Urinary bladder (tissue), 4 donors: ENCODE data around the gene ADNP. TPM values are rescaled to one million over a fixed set of nuclear protein-coding genes. Genes with fewer than 3 reads are reported as not detected.
"Not testable (repeated sequence)": the region's sequence is repeated elsewhere in the genome, so short reads cannot be mapped to it uniquely, and the experiment has no call there.

Source experiments
- DNase-seq: peaks from one replicate; pipeline ENCODE4 v3.0.0-alpha.2; 2015; ENCODE audit errors: extremely low spot score
- H3K27ac ChIP-seq: one replicate; pipeline ENCODE4 v1.5.1; 2013; ENCODE audit warnings: low read depth, mild to moderate bottlenecking, moderate library complexity
- H3K36me3 ChIP-seq: one replicate; pipeline ENCODE4 v1.6.1; 2013; ENCODE audit warnings: mild to moderate bottlenecking, moderate library complexity; ENCODE audit not compliant: insufficient read depth
- H3K4me1 ChIP-seq: one replicate; pipeline ENCODE4 v1.6.1; 2013; ENCODE audit warnings: mild to moderate bottlenecking, moderate library complexity; ENCODE audit not compliant: insufficient read depth
- H3K4me3 ChIP-seq: one replicate; pipeline ENCODE4 v1.5.1; 2013; ENCODE audit warnings: low read depth, low read length
- WGBS: extraction: QIAGEN DNeasy Blood & Tissue Kit; methylation state at CpG from one replicate; pipeline ENCODE4 v1.1.7; 2013; 5-methylcytosine and 5-hydroxymethylcytosine counted together
- polyA plus RNA-seq: library from polyadenylated mRNA; stranded (reverse); fragments of 200-250 nt; gene quantifications from one replicate; pipeline ENCODE4 v1.2.3, GENCODE V29; 2013
- total RNA-seq: library from RNA; depleted of rRNA; stranded (reverse); fragments of >200 nt; gene quantifications from one replicate; pipeline ENCODE4 v1.2.3, GENCODE V29; 2014
- donor health status: healthy with polysubstance abuse.
- donor health status: healthy.

ADNP gene
- total and polyA plus RNA-seq, 2 donors: 36.2 to 92.2 TPM

DNA sequence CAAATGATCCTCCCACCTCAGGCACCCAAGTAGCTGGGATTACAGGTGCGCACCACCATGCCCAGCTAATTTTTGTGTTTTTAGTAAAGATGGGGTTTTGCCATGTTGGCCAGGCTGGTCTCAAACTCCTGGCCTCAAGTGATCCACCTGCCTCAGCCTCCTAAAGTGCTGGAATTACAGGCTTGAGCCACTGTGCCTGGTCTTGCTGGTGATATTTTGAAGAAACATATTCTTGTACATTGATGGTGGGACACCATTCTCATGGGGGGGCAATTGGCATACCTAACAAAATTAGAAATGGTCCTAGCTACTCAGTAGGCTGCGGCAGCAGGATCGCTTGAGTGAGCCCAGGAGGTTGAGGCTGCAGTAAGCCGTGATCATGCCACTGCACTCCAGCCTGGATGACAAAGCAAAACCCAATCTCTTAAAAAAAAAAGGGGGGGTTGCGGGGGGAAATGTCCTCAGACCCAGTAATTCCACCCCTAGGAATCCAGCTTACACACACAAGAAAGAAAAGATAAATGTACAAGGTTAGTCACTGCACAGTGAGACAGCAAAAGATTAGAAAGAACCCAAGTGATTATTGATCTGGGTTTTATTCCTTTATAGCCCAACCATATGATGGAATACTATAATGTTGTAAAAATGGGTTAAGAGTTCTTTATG lies 49.3 kb downstream of the ADNP start:
- WGBS: 94% methylated on average over 5 of the region's 5 CpGs
- not testable (repeated sequence) for H3K27ac ChIP-seq, DNase-seq, H3K4me1 ChIP-seq, H3K4me3 ChIP-seq, H3K36me3 ChIP-seq

DNA sequence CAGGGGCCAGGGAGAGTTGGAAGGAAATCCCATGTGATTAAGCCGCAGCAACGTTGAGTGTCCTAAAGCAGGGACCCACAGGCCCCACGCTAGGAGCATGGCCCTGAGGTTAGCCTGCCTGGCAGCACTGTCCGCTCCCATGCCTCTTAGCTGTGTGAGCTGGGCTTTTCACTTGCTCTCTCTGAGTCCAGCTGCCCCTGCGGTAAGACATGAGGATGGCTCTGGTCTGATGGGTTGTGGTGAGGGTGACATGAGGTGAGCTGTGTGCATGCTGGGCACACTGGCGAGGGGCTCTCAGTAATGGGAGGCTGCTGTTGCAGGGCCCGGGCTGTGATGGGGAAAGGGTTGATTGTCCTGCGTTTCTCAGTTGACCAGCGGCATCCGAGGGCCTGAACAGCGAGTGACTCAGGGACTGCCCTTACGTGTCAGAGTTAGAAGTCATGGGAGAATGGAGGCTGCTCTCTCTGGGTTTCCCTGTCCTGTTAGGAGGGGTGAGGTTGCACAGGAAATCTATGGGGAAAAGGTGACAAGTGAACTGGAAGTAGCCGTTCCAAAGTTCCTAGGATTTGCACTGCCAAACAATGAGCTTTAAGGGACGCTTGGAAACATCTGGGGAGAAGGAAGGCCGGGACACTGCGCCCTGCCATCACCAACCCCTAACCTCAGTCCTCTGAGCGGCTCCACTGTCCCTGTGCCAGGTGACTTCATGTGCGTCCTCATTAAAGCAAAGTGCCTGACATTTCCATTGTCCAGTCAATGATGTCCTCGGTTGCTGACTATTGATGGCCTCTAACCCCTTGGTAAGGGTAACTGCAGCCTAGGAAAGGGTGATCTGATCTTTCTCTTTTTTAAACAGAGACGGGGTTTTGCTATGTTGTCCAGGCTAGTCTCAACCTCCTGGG lies 51.3 kb downstream of the ADNP start:
- WGBS: 84% methylated on average over 20 of the region's 20 CpGs
- DNase-seq: no peak
- no peak overlapping the region for H3K4me3 ChIP-seq

DNA sequence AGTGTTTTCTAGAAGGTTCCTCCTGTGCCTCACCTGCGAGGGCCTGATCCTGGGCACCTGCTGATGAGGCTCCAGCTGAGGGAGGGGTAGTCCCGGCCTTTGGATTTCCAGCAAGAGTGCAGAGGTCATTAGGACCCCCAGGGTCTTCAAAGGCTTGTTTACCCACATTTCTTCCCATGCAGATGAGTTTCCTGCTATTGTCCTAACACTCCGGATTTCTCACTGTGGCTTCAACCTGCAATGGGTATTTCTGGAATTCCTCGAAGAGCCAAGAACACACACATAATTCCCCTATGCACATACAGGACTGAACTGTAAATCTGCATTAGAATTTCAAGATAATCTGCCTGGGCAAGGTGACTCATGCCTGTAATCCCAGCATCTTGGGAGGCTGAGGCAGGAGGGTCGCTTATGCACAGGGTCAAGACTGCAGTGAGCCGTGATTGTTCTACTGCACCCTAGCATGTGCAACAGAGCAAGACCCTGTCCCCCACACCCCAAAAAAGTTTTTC lies 53.9 kb downstream of the ADNP start:
- H3K4me1 ChIP-seq: no peaks in the 10 kb centered on the region
- H3K4me3 ChIP-seq: no peak overlapping the region
- WGBS: 74% methylated on average over 6 of the region's 6 CpGs
- no peak for DNase-seq
- no peak overlapping the region for H3K27ac ChIP-seq
- H3K36me3 ChIP-seq: no peaks in the 10 kb centered on the region

More for the DNA sequence above, 51.3 kb downstream of the ADNP start:
- Histone ChIP-seq H3K36me3 (no peaks in the 10 kb centered on the region), H3K4me1 (no peaks in the 10 kb centered on the region), H3K27ac (no peak overlapping the region)

DNA sequence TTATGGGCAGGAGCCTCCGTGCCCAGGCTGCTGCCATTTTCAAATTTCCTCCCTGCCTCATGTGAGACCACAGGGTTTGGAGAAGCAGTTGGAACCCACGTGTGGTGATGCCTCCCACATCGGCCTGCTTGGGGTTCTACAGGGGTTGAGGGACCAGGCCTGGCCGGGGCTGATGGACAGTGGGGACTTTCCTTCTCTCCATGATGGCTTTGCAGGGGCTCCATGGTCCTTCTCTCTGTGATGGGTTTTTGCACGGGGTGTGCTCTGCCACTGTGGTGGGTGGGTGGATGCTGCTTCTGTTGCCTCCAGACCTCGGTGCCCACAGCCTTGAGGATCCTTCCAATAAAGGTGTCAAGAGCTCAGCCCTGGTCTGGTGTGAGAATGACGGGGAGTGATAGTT lies 54.4 kb downstream of the ADNP start:
- no peaks in the 10 kb centered on the region for H3K36me3 ChIP-seq
- no peak for DNase-seq
- H3K4me1 ChIP-seq: no peaks in the 10 kb centered on the region
- H3K27ac ChIP-seq: no peak overlapping the region
- WGBS: 95% methylated on average over 7 of the region's 7 CpGs
- no peak overlapping the region for H3K4me3 ChIP-seq

DNA sequence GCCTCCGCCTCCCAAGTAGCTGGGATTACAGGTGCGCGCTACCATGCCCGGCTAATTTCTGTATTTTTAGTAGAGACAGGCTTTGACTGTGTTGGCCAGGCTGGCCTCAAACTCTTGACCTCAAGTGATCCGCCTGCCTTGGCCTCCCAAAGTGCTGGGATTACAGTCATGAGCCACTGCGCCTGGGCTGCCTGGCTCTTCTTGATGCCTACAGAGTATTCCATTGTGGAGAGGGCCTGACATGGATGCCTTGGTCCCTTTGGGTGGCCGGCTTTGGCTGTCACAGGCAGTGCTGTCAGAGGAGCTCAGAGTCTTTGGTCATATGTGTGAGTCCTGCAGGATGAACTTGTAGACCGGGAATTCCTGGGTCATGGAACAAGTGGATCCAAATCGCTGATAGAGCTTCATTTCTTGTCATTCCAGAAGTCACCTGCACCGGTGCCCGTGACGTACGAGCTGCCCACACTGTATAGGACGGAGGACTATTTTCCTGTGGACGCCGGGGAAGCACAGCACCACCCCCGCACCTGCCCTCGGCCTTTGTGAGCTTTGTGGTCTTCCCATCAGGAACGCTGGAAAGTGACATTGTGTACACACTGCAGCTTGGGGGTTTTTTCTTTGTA lies 55.1 kb downstream of the ADNP start:
- no peak for DNase-seq
- Histone ChIP-seq H3K4me3 (no peak overlapping the region), H3K36me3 (no peaks in the 10 kb centered on the region), H3K4me1 (no peaks in the 10 kb centered on the region), H3K27ac (no peak overlapping the region)
- WGBS: 96% methylated on average over 19 of the region's 19 CpGs

DNA sequence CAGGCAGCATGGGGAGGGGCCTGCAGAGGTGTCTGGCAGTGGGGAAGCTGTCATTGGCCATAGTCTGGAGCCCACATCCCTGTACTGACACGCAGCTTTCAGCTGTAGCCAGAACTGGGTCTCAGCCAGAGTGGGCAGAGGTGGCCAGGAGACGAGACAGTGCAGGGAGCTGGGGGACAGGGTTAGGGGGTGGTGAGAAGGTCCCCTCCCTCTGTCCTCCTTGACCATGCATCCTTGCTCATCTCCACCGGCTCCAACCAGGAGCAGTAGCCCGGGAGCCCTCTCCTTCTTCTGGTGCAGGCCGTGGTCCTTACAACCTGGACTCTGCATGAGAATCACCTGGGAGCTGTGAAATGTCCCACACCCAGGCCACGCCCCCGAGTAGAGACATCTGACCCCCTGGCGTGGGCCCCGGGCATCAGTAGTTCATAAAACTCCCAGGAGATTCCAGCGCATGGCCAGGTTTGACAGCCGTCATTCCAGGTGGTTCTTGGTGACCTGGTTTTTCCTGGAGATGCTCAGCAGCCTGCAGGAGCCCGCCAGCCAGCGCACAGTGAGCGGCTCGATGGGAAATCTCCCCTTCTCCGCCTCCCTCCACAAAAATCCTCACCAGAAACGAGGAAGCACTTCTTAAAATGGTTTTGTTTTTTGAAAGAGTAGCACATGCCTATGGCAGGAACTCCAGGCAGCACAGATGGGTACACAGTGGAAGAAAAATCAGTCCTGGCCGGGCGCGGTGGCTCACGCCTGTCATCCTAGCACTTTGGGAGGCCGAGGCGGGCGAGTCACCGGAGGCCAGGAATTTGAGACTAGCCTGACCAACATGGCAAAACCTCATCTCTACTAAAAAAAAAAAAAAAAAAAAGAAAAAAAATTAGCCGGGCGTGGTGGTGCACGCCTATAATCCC lies 56.2 kb downstream of the ADNP start:
- no peaks in the 10 kb centered on the region for H3K4me1 ChIP-seq
- H3K4me3 ChIP-seq: no peak overlapping the region
- no peak for DNase-seq
- H3K27ac ChIP-seq: no peak overlapping the region
- WGBS: 88% methylated on average over 28 of the region's 28 CpGs
- no peaks in the 10 kb centered on the region for H3K36me3 ChIP-seq

DNA sequence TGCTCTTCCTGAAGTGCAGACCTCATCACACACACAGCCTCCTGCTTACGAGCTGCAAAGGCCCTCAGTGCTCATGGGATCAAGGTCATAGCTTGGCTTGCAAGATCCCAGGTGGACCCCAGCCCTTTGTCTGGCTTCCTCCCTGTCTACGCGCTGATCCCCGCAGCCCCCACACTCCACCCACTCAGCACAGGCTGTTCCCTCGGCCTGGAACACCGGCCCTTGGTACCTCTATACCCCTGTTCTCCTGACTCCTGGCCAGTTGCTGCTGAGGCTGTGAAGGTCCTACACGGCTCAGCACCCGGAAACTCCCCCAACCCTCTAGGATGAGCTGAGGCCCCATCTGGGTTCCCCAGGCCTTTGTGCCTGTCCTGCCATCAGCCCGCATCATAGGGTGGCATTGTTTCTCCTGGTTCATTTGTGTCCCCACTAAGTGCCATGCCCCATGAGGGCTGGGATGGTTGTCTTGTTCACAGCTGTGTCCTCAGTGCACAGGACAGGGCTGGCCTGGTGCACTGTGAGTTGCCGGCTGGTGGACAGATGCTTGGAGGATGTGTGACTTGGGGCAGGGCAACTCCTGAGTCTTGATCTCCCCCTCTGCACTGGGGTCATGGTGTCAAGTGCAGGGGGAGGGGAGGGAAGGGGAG lies 57.0 kb downstream of the ADNP start:
- Histone ChIP-seq H3K27ac (no peak overlapping the region), H3K36me3 (no peaks in the 10 kb centered on the region), H3K4me1 (no peaks in the 10 kb centered on the region), H3K4me3 (no peak overlapping the region)
- WGBS: 94% methylated on average over 10 of the region's 10 CpGs
- DNase-seq: no peak

DNA sequence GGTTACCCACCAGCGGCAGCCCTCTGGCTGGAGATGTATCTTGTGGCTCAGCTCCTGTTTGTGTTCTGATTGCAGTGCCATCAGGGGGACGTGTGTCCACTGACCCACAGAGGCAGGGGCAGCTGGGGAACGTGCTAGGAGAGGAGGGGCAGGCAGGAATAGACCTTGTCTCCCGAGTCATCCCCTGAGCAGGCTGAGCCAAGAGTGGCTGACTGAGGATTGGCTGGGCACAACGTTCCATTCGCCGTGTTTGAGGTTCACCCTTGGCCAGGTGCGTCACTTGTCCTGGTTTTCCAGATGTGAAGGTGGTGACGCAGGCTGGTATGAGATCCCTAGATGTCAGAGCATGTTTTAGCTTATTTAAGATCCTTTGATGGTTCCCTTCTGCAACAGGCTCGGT lies 57.7 kb downstream of the ADNP start:
- no peak overlapping the region for H3K27ac ChIP-seq
- no peaks in the 10 kb centered on the region for H3K36me3 ChIP-seq
- no peaks in the 10 kb centered on the region for H3K4me1 ChIP-seq
- H3K4me3 ChIP-seq: no peak overlapping the region
- WGBS: 88% methylated on average over 10 of the region's 10 CpGs
- DNase-seq: no peak

DNA sequence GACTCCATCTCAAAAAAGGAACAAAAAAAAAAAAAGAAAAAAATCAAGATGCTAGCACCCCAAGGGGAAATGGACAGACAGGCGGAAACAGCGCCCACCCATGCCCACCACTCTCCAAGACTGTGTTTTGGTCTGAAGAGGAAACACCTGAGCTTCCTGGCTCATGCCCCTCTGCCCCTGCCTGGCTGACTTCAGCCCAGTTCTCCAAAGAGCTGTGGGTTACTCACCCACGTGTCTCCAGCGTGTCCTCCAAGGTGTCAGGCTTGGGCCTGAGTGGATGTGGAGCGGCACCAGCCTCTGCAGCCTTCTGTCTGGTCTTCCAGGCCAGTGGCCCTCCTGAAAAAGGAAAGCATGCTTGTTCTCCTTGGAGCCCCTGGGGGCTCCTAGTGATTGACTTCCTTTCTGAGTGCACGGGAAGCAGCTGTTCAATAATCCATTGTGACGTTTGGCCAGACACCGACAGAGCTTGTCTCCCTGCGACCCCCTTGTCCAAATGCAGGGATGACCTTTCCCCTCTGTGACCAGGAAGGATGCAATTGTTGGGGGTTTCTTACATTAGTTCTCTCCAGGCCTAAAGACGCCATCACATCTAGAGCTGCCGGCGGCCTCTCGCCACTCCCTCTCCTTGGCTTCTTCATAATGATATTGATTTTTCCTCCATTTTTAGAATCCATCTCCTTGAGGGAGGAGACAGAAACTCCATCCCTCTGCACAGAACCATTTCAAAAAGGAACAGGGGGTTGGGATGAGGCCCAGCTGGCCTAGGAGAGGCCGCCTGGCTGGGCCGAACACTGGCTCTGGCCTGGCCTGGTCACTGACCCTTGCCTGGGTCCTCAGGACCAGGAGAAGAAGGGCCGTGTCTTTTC lies 58.4 kb downstream of the ADNP start:
- no peaks in the 10 kb centered on the region for H3K4me1 ChIP-seq
- H3K4me3 ChIP-seq: no peak overlapping the region
- H3K36me3 ChIP-seq: no peaks in the 10 kb centered on the region
- no peak overlapping the region for H3K27ac ChIP-seq
- no peak for DNase-seq
- 86% methylated on average over 16 of the region's 16 CpGs for WGBS

DNA sequence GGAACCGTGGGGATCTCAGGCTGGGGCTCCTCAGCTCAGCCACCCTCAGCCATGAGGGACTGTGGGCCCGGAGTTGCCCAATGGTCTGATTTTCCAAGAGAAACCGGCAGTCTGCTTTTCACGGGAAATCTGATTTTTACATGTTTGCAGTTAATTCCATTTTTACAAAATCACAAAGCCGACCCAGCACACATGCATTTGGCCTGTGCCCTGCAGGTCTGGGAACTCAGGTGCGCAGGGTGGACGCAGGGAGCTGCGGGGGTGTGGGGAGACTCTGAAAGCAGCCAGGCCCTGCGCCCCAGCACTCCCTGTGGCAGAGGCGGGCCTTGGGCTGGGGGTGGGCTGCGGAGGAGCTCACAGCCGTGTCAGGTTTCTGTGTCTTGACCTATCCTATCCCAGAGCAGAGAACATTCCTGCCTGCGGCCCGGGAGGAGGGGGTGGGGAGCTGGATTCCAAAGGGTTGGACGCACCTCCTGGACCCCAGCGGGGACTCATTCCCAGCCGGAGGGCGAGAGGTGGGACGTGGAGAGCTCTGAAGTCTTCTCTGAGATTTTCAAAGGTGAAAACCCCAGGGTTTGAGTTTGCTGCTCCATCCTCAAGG lies 60.6 kb downstream of the ADNP start:
- H3K27ac ChIP-seq: no peak overlapping the region
- H3K4me3 ChIP-seq: no peak overlapping the region
- DNase-seq: no peak
- H3K36me3 ChIP-seq: no peaks in the 10 kb centered on the region
- H3K4me1 ChIP-seq: no peaks in the 10 kb centered on the region
- 52% methylated on average over 19 of the region's 19 CpGs for WGBS

DNA sequence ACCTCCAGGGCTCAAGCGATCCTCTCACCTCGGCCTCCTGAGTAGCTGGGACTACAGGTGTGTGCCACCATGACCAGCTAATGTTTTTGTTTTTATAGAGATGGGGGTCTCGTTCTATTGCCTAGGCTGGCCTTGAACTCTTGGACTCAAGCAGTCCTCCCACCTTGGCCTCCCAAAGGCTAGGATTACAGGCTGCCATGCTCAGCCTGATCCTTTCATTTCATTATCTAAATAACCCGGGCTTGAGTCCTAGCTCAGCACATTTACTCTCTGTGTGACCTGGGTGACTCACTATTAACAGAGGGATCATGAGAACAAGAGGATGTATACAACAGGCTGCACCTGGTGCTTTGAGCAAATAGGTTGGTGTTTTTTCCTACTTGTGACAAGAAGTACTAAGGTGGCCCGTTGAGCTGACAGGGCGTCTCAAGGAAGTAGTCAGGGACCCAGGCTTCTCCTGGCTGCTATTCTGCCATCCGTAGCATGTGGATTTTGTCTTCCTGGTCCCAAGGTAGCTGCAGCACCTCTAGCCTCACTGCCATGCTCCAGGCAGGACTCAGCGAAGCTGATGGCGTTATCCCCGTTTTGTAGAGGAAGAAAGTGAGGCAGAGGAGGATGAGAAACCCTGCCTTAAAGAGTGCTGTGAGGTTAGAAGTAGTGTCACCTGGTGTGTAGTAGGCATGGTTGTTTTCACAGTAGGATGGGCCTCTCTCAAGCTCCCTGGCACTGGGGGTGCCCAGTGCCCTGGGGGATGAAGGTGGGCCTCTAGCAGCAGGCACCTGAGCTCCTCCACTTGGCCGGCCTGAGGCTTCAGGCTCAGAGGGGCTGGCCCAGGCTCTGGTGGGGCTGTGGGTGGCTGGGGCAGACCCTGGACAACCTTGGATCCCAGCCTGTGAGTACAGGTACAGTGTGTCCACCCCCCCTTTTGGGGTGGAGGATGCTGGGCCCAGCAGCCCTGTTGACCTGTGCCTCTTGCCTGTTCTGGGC lies 62.4 kb downstream of the ADNP start:
- 88% methylated on average over 11 of the region's 11 CpGs for WGBS

More for the DNA sequence above, 62.4 kb downstream of the ADNP start:
- Histone ChIP-seq H3K4me3 (no peak overlapping the region), H3K36me3 (no peaks in the 10 kb centered on the region), H3K4me1 (no peaks in the 10 kb centered on the region), H3K27ac (no peak overlapping the region)
- no peak for DNase-seq
